ENCODE data around the gene MEIG1. TPM values are rescaled to one million over a fixed set of nuclear protein-coding genes. Genes with fewer than 3 reads are reported as not detected.
"Not testable (repeated sequence)": the region's sequence is repeated elsewhere in the genome, so short reads cannot be mapped to it uniquely, and the experiment has no call there.

MEIG1 gene
- total RNA-seq, 1 donor = not detected

GRCh38 chr10:14991035-14991749 lies 32.0 kb downstream of the MEIG1 start:
- H3K4me3 ChIP-seq (ENCODE audit: low read length); H3K4me1 ChIP-seq (ENCODE audit: insufficient read depth, low read length); H3K9me3 ChIP-seq (ENCODE audit: low read depth, low read length); H3K27me3 ChIP-seq (ENCODE audit: insufficient read depth, low read length): not testable (repeated sequence)

- H3K4me1 ChIP-seq (ENCODE audit: insufficient read depth, low read length); H3K4me3 ChIP-seq (ENCODE audit: low read length); H3K27me3 ChIP-seq (ENCODE audit: insufficient read depth, low read length); H3K9me3 ChIP-seq (ENCODE audit: low read depth, low read length): not testable (repeated sequence)
These were observed 33.1 kb downstream of the MEIG1 start for GRCh38 chr10:14992336-14992735.

- H3K4me3 ChIP-seq (ENCODE audit: low read length); H3K9me3 ChIP-seq (ENCODE audit: low read depth, low read length); H3K4me1 ChIP-seq (ENCODE audit: insufficient read depth, low read length); H3K27me3 ChIP-seq (ENCODE audit: insufficient read depth, low read length): not testable (repeated sequence)
These were observed 34.6 kb downstream of the MEIG1 start for GRCh38 chr10:14993500-14994455.

GRCh38 chr10:14995964-14996565 lies 36.9 kb downstream of the MEIG1 start:
- Histone ChIP-seq H3K9me3 (ENCODE audit: low read depth, low read length) (no peaks in the 10 kb centered on the region), H3K4me3 (ENCODE audit: low read length) (no peak overlapping the region), H3K4me1 (ENCODE audit: insufficient read depth, low read length) (no peaks in the 10 kb centered on the region), H3K27me3 (ENCODE audit: insufficient read depth, low read length) (no peaks in the 10 kb centered on the region)

- H3K4me1 ChIP-seq (ENCODE audit: insufficient read depth, low read length); H3K9me3 ChIP-seq (ENCODE audit: low read depth, low read length); H3K4me3 ChIP-seq (ENCODE audit: low read length); H3K27me3 ChIP-seq (ENCODE audit: insufficient read depth, low read length): not testable (repeated sequence)
These were observed 54.3 kb downstream of the MEIG1 start for GRCh38 chr10:15013530-15013929.

GRCh38 chr10:15015451-15015850 lies 56.3 kb downstream of the MEIG1 start:
- H3K4me3 ChIP-seq (ENCODE audit: low read length) = no peak overlapping the region
- H3K9me3 ChIP-seq (ENCODE audit: low read depth, low read length) = no peaks in the 10 kb centered on the region
- H3K4me1 ChIP-seq (ENCODE audit: insufficient read depth, low read length) = no peaks in the 10 kb centered on the region
- H3K27me3 ChIP-seq (ENCODE audit: insufficient read depth, low read length) = no peaks in the 10 kb centered on the region

- H3K4me1 ChIP-seq (ENCODE audit: insufficient read depth, low read length); H3K4me3 ChIP-seq (ENCODE audit: low read length); H3K9me3 ChIP-seq (ENCODE audit: low read depth, low read length); H3K27me3 ChIP-seq (ENCODE audit: insufficient read depth, low read length): not testable (repeated sequence)
These were observed 61.8 kb downstream of the MEIG1 start for GRCh38 chr10:15020966-15021365.

Other genes with a start within 250 kb of the MEIG1 start
- gene FAM107B, start 184.5 kb upstream of the MEIG1 start, total RNA-seq = 267 TPM
- 1.0 TPM for gene CDNF, start 121.4 kb upstream of the MEIG1 start, total RNA-seq
- 25.9 TPM for gene HSPA14, start 121.1 kb upstream of the MEIG1 start, total RNA-seq
- 22.2 TPM for gene MSANTD7, start 121.1 kb upstream of the MEIG1 start, total RNA-seq
- 6.3 TPM for gene SUV39H2, start 80.5 kb upstream of the MEIG1 start, total RNA-seq
- 15.2 TPM for gene DCLRE1C, start 5.3 kb upstream of the MEIG1 start, total RNA-seq
- gene OLAH, start 84.6 kb downstream of the MEIG1 start, total RNA-seq = not detected
- gene ACBD7, start 129.4 kb downstream of the MEIG1 start, total RNA-seq = 0.42 TPM
- gene RPP38, start 138.0 kb downstream of the MEIG1 start, total RNA-seq = 15.6 TPM
- 17.1 TPM for gene NMT2, start 209.3 kb downstream of the MEIG1 start, total RNA-seq

Measured in mononuclear cell (primary cell).